GM12891 (cell line): ENCODE results near the gene ARHGAP45.

ENCODE experiments used
- PAX5 ChIP-seq: IDR thresholded peaks from 2 replicates; pipeline ENCODE4 v1.6.1; 2011; ENCODE audit warnings: low read length, moderate library complexity, mild to moderate bottlenecking; ENCODE audit not compliant: insufficient read depth, severe bottlenecking
- POLR2A ChIP-seq: IDR thresholded peaks from 2 replicates; pipeline ENCODE4 v1.6.1; 2011; ENCODE audit warnings: low read depth, low read length, control low read depth
- POLR2AphosphoS5 ChIP-seq: IDR thresholded peaks from 2 replicates; pipeline ENCODE4 v1.6.1; 2011; ENCODE audit warnings: low read depth, low read length, control low read depth
- POU2F2 ChIP-seq: IDR thresholded peaks from 2 replicates; pipeline ENCODE4 v1.6.1; 2011; ENCODE audit warnings: low read depth, mild to moderate bottlenecking, control low read depth, low read length, moderate library complexity
- SPI1 ChIP-seq: IDR thresholded peaks from 2 replicates; pipeline ENCODE4 v1.6.1; 2011; ENCODE audit warnings: low read depth, low read length, control low read depth
- TAF1 ChIP-seq: IDR thresholded peaks from 2 replicates; pipeline ENCODE4 v1.6.1; 2011; ENCODE audit warnings: low read depth, low read length, control low read depth

DNA sequence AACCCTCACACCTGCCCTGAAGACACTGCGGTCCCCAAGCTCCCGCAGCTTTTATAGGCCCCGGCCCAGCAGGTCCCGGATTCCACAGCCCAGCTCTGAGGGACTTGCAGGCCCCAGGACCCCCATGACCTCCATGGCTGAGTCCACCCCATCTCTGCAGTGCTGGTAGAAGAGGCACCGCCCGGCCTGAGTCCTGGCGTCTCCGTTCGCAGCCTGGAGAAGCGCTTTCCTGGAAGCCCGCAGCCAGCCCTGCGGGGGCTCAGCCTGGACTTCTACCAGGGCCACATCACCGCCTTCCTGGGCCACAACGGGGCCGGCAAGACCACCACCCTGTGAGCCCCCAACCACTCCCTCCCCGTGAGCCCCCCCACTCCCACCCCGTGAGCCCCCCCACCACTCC, 17.9 kb upstream of the ARHGAP45 start:
- TF ChIP-seq POLR2AphosphoS5: no peak
- no peak for TF ChIP-seq TAF1
- no peak for TF ChIP-seq POLR2A
- no peak for TF ChIP-seq POU2F2
- no peak for TF ChIP-seq SPI1
- no peak for TF ChIP-seq PAX5
